GM19351 (cell line): ENCODE measurements around the gene CD200R1L.

Experiments used
- ATAC-seq: cut with Tn5 transposase; IDR thresholded peaks from one replicate; pipeline ENCODE4 v1.9.1; 2021; ENCODE audit warnings: mild to moderate bottlenecking, moderate library complexity; ENCODE audit not compliant: unreplicated experiment

Gene CD200R1L

GRCh38 chr3:112769286-112769978 is 77.2 kb downstream of the CD200R1L start:
- no peak for ATAC-seq

- ATAC-seq, result no peak
Measured at GRCh38 chr3:112767777-112768176, 78.9 kb downstream of the CD200R1L start.

- peak; percentile 85 for ATAC-seq
Measured at GRCh38 chr3:112767177-112767576, 79.5 kb downstream of the CD200R1L start.
